Lower leg skin (tissue), 3 donors: ENCODE measurements around the gene UBE2QL1.

Source experiments
- POLR2A ChIP-seq, 2 donors: fragments of 450-650 bp; IDR thresholded peaks; one replicate each; pipeline ENCODE4 v1.6.1; 2016 to 2017; ENCODE audit warnings: antibody characterized with exemption in 2 of 2, mild to moderate bottlenecking in 1 of 2, moderate library complexity in 1 of 2
- TF ChIP-seq, protein P1 (sequence below), 3 donors: fragments of 450-650 bp; IDR thresholded peaks; one replicate each; pipeline ENCODE4 v1.5.1; 2016; ENCODE audit warnings: antibody characterized with exemption in 3 of 3, mild to moderate bottlenecking in 3 of 3, moderate library complexity in 2 of 3

GRCh38 chr5:6543346-6543730 lies 94.7 kb downstream of the UBE2QL1 start:
- TF ChIP-seq, protein P1, sequence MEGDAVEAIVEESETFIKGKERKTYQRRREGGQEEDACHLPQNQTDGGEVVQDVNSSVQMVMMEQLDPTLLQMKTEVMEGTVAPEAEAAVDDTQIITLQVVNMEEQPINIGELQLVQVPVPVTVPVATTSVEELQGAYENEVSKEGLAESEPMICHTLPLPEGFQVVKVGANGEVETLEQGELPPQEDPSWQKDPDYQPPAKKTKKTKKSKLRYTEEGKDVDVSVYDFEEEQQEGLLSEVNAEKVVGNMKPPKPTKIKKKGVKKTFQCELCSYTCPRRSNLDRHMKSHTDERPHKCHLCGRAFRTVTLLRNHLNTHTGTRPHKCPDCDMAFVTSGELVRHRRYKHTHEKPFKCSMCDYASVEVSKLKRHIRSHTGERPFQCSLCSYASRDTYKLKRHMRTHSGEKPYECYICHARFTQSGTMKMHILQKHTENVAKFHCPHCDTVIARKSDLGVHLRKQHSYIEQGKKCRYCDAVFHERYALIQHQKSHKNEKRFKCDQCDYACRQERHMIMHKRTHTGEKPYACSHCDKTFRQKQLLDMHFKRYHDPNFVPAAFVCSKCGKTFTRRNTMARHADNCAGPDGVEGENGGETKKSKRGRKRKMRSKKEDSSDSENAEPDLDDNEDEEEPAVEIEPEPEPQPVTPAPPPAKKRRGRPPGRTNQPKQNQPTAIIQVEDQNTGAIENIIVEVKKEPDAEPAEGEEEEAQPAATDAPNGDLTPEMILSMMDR (IDR thresholded peaks at IDR 0.05), result no peak
- TF ChIP-seq POLR2A (IDR thresholded peaks at IDR 0.05), result no peak
